Omental fat pad (tissue), 4 donors: ENCODE results near the gene ODAD3. TPM values are rescaled to one million over a fixed set of nuclear protein-coding genes. Genes with fewer than 3 reads are reported as not detected.
"Not testable (repeated sequence)": the region's sequence is repeated elsewhere in the genome, so short reads cannot be mapped to it uniquely, and the experiment has no call there.

Experiments used
- ATAC-seq: fragments of 150-250 bp; one replicate; pipeline ENCODE4 v1.9.1; 2016; ENCODE audit warnings: mild to moderate bottlenecking, moderate library complexity; ENCODE audit not compliant: low FRiP score
- DNase-seq: peaks from one replicate; pipeline ENCODE4 v3.0.0-alpha.2; 2019; ENCODE audit warnings: low spot score
- CTCF ChIP-seq, 3 donors: fragments of 450-650 bp; IDR thresholded peaks; one replicate each; pipeline ENCODE4 v1.5.1; 2016 to 2017; ENCODE audit warnings: antibody characterized with exemption in 3 of 3, mild to moderate bottlenecking in 3 of 3, moderate library complexity in 2 of 3
- total RNA-seq, 4 donors: library from RNA; depleted of rRNA; stranded (reverse); fragments of >200 nt; gene quantifications; one replicate each; pipeline ENCODE4 v1.1.0, GENCODE V29; 2016

The ODAD3 gene
- total RNA-seq, 4 donors from 2014 or later, result 0.46 TPM; not detected in 3

DNA sequence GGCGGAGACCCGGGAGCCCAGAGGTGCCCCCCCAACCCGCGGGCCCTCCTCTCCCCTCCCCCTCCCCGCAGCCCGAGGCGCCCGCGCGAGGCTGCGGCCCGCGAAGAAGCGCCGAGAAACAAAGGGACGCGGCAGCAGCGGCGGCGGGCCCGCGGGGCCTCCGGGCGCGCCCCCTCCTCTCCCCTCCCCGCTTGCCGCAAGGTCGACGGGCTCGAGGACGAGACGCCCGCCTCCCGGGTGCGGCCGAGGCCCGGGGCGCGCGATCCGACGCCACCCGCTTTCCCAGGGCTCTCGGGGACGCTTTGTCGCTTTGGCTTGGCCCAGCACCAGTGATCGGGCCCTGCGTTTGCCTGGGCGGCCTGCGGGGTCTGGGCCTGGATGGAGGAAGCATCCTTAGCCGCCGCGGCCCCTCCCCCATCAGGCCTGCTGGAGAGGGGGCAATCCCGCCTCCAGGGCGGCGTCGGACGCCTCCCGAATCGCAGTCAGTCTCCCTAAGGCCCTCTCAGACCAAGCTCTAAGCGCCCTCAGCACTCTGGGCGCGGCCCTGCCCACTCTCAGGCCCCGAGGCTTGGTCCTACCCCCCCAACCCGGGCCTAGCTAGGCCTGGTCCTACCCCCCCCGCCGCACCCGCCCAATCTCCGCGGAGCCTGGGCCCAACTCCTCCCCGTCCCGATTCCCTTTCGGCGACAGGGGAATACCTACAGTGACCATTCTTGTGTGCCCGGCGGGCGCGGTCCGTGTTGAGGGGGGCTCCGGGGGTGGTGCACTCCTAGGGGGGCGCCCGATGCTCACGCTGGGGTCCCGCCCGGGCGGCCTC is 45.2 kb upstream of the ODAD3 start:
- DNase-seq (no peak), ATAC-seq (no peak)
- TF ChIP-seq CTCF (IDR thresholded peaks at IDR 0.05), result no peak

DNA sequence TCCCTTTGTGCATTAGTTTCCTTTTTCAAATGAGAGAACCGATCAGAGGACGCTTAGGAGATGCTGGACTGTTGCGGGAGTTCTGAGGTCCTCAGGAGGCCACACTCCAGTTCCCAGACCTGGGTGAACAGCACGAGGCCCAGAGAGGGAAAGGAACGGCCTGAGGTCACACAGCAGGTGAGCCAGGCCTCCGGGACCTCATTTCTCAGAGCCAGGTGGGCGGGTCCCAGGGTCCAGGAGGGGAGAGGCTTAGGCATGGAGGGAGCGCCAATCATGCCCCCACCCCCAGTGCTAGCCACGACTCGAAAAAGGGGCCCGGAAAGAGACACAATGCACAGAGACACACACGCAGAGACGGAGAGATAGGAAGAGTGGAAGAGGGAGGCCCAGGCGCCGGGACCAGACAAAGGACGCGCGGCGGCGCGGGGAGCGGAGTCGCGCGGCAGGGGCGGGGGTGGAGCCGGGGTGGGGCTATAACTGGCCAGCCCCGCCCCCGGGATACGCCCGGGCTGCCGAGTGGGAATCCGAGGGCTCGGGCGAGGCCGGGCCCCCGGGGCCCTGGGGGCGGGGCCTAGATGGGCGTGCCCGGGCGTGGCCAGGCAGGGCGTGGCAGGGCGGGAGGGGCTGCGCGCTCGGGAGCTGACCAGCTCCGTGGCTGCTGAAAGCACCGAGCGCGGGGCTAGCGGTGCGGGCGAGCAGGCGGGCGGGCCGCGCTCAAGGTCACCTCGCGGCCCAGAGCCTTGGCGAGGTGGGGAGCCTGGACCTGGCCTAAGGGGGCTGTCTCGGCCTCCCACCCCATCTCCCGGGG is 44.4 kb upstream of the ODAD3 start:
- DNase-seq, result no peak
- no peak for TF ChIP-seq CTCF (IDR thresholded peaks at IDR 0.05)
- ATAC-seq, result no peak

DNA sequence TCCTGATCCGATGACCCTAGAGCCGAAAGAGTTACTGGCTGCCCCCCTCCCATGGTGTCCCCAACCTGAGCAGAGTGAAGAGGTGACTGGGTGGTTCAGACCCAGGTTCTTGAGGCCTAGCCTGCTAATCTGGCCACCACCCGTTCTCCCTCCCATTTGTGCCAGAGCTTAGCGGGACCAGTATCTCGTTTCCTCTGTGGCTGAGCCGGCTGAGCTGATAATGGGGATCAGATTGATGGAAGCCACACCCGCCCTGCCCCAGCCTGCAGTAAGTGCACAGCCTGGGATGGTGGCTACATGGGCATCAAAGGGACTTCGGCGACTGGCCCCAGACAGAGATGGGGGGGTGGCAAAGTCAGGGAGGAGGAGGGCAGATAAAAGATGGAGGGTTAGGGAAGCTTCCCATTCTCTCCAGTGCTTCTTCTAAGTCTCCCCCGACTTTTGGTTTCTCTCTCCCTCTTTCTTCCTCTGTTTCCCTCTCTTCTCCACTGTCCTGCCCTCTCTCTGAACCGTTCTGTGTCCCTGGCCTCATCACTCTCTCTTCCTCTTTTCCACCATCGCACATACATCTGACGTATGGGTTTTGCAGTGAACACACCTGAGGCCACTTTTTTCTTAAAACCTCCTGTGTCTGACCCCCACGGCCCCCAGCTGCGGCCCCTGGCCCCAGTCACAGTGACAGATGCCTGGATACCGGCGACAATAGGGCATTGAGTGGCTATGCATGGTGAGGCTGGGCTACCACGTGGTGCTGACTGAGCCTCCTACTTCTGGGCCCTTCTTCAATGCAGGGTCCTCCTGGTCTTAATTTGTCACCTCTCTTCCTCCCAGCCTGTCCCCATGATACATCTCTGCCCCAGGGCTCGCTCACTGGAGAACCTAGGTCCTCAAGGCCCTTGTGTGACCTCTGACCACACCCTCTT is 43.5 kb upstream of the ODAD3 start:
- ATAC-seq (no peak), DNase-seq (no peak)
- TF ChIP-seq CTCF (IDR thresholded peaks at IDR 0.05), result no peak

GRCh38 chr19:11475861-11476260 is 40.9 kb upstream of the ODAD3 start:
- no peak for ATAC-seq
- no peak for DNase-seq
- no peak for TF ChIP-seq CTCF (IDR thresholded peaks at IDR 0.05)

GRCh38 chr19:11475343-11475742 is 40.4 kb upstream of the ODAD3 start:
- ATAC-seq, DNase-seq: not testable (repeated sequence)

GRCh38 chr19:11473725-11474124 is 38.8 kb upstream of the ODAD3 start:
- DNase-seq, result no peak
- no peak for ATAC-seq
- TF ChIP-seq CTCF (IDR thresholded peaks at IDR 0.05), result no peak

DNA sequence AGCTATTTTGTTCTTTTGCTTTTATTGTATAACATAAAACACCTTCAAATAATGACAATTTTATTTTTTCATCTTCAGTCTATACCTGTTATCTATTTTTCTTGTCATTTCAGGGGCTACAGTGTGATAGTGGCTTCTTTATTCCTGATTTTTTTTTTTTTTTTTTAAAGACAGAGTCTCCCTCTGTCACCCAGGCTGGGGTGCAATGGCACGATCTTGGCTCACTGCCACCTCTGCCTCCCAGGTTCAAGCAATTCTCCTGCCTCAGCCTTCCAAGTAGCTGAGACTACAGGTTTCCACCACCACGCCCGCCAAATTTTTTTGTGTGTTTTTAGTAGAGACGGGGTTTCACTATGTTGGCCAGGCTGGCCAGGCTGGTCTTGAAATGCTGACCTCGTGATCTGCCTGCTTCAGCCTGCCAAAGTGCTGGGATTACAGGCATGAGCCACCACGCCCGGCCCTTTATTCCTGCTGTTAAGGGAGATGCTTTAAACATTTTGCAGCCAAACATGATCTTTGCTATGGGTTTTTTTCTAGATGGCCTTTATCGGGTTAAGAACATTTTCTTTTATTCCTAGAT is 33.4 kb upstream of the ODAD3 start:
- not testable (repeated sequence) for DNase-seq, ATAC-seq
